Coronary artery (tissue), 2 donors: ENCODE results near the gene CACNA1C.

Experiments used
- DNase-seq: peaks from one replicate; pipeline ENCODE4 v3.0.0-alpha.2; 2017; ENCODE audit warnings: low spot score
- H3K27ac ChIP-seq, 2 donors: fragments of 200-600 bp; sonication (generic); one replicate each; pipeline ENCODE4 v1.5.1; 2016 to 2019
- H3K4me3 ChIP-seq: fragments of 200-600 bp; sonication (generic); 2 replicates; pipeline ENCODE4 v1.5.1; 2016; ENCODE audit warnings: mild to moderate bottlenecking, moderate library complexity
- TF ChIP-seq, protein P1 (sequence below): fragments of 200-600 bp; sonication (generic); IDR thresholded peaks from one replicate; pipeline ENCODE4 v1.5.1; 2019; ENCODE audit warnings: antibody characterized with exemption

The CACNA1C gene

DNA sequence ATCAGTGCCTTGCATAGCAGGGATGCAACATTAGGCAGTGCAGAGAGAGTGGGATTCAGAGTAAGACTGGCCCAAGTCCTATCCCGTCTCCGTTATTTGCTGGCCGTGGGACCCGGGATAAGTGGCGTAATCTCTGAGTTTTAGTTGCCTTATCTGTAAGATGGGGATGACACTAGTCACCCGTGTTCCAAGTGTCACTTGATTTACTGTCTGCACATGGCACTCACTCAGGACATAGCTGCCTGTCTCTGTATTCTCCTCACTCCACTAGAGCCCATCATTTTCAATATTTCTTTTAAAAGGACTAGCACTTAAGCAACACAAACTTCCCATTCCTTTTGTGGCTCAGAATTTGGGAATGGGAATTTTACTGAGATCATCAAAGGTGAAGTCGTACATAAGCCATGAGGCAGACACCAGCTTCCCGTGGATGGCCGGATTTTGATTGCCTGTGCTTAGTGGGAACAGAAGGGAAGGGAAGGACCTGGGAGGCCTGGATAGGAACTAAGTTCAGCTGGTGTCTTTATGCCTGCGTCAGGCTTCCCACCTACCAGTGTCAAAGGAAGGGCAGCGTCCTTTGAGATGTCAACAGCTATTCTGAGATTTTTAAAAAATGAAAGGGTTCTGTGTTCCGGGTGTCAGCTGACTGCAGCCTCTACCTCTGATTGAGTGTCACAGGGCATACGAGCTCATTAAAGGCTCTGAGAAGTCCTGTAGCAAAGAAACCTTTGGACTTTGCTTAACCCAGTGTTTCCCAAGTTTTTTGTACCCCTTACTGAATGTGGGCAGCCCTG lies 361.4 kb downstream of the CACNA1C start:
- DNase-seq: no peak
- TF ChIP-seq, protein P1, sequence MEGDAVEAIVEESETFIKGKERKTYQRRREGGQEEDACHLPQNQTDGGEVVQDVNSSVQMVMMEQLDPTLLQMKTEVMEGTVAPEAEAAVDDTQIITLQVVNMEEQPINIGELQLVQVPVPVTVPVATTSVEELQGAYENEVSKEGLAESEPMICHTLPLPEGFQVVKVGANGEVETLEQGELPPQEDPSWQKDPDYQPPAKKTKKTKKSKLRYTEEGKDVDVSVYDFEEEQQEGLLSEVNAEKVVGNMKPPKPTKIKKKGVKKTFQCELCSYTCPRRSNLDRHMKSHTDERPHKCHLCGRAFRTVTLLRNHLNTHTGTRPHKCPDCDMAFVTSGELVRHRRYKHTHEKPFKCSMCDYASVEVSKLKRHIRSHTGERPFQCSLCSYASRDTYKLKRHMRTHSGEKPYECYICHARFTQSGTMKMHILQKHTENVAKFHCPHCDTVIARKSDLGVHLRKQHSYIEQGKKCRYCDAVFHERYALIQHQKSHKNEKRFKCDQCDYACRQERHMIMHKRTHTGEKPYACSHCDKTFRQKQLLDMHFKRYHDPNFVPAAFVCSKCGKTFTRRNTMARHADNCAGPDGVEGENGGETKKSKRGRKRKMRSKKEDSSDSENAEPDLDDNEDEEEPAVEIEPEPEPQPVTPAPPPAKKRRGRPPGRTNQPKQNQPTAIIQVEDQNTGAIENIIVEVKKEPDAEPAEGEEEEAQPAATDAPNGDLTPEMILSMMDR: no peak
- Histone ChIP-seq H3K27ac (peak overlapping the region; percentile 12 to 41), H3K4me3 (no peak overlapping the region)

DNA sequence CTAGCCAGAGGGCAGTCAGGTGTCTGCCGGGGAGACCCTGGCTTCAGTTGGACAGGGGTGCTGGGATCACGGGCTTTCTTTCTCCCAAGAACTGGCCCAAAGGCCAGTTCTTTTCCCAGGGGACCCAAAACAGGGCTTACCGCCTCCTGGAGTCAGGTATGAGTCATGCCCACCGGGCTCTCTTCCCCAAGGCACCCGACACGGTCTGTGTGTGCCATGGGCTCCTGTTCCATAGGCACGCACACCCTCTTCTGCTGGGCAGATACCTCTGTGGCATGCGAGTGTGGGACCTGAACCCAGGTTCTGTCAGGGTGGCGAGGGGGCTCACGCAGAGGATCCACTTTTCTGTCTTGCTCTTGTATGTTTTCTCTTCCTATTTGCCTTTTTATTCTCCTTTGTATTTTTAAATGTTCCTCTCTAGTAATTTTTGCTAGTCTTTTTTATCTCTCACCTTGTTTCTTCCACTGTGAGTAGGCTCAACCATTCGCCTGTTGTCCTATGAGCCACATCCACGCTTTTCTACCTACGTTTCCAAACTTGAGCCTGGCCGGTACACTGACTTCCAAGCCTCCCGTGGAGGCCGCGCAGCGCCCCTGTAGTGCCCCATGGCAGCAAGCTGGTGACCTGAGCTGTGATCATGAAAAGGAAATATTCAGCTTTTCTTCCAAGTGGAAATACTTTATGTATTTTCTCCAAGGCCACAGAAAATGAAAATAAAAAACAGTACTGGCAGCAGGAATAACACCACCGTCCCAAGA lies 362.2 kb downstream of the CACNA1C start:
- DNase-seq: no peak
- H3K4me3 ChIP-seq: no peak overlapping the region
- peak overlapping the region; percentile 12 to 41 for H3K27ac ChIP-seq
- TF ChIP-seq, protein P1: no peak

DNA sequence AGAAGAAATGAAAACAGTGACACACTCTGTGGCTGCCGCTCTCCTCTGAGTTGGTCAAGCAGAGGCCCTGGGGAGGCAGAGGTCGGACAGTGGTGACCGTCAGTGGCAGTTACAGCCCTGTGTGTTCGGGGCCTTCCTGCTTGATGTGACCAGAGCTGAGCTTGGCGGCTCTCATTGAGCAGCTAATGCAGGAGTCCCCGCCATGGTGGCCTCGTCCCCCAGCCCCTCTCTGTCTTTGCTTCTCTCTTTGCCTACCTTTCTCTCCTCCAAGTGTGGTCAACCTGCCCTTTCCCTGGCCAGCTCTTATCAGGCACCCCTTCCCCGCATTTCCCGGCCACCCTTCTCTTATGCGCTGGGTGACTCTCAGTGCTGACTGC lies 362.8 kb downstream of the CACNA1C start:
- TF ChIP-seq, protein P1: no peak
- Histone ChIP-seq H3K4me3 (no peak overlapping the region), H3K27ac (peak overlapping the region; percentile 12 to 41)
- no peak for DNase-seq

DNA sequence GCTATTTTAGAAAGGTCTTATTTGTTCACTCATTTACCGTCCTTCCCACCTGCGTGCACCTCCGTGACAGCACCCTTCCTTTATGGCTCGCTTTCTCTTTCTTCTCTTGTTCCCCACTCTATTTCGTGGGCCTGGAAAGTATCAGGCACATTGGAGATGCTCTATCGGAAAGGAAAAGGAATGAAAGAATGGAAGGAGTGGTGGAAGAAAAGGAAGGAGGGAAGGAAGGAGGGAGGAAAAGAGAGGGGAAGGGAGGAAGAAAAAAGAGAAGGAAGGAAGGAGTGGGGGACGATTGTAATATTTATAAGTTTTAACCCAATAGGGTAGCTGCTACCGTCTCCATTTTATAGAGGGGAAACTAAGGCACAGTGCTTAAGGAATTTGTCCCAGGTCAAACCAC lies 363.4 kb downstream of the CACNA1C start:
- Histone ChIP-seq H3K27ac (no peak overlapping the region), H3K4me3 (no peak overlapping the region)
- DNase-seq: no peak
- TF ChIP-seq, protein P1: no peak

DNA sequence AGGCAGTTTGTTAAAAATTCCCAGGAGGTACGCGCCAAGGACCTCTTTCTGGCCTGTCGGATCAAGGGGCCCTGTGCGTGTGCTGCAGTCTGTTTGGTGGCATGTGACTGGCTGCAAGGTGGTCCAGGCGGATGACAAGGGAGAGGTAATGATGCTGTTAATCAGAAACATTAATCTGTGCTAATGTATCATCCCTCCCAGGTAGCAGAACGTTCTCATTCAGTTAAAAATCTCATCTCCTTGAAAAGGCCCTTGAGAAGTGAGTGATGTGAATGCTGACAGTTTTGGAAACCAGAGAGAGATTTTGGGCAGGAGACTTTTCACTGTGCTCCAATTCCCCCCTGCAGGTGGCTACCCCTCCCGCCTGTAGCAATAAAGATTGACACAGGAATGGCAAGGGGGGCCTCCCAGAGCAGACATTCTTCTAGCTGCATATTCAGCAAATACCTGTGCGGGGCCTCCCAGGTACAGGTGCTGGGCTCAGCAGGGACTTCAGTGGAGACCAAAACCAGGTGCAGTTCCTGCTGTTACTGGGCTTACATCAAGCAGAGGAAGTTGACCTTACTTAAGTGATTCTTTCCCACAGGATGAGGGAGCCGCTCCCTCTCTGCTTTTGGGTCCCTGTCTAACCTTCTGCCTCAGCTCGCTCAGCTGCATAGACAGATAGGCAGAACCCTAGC lies 364.8 kb downstream of the CACNA1C start:
- no peak overlapping the region for H3K4me3 ChIP-seq
- DNase-seq: no peak
- TF ChIP-seq, protein P1: no peak
- H3K27ac ChIP-seq: no peak overlapping the region

DNA sequence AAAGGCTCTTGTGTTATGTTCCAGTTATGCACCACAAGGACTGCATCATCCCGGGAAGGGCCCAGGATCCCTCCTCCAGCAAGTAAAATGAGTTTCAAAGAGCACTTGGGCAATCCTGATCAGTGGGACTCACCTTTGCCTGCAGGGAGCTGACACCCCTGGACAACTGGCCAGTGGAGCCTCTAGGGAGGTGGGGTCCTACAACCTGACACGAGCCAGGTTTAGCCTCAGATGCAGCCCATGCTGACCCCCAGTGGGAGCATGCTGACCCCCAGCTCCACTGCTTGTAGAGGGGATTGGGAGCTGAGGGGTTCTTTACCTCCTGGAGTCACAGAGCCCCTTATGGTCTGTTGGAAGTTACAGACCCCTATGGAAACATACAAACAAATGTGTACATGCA lies 365.8 kb downstream of the CACNA1C start:
- no peak overlapping the region for H3K4me3 ChIP-seq
- no peak overlapping the region for H3K27ac ChIP-seq
- TF ChIP-seq, protein P1: no peak
- DNase-seq: no peak
